HepG2 (cell line): ENCODE data around the gene CD9. TPM values are rescaled to one million over a fixed set of nuclear protein-coding genes. Genes with fewer than 3 reads are reported as not detected.

Experiments used
- ATAC-seq: fragments of 200-7000 bp; cut with Tn5 transposase; 3 replicates; pipeline ENCODE4 v1.9.1; 2020; ENCODE audit warnings: mild to moderate bottlenecking, moderate library complexity
- BruUV-seq: library from RNA; stranded (reverse); fragments of 400-500 nt; replicated peaks from 2 replicates; lab custom pipeline; 2021; lab: Mats Ljungman, UMichigan
- CTCF ChIA-PET: fragments of 300-600 bp; formaldehyde crosslinking; extraction: SDS; loops from one replicate; lab custom pipeline; 2021; ENCODE audit warnings: low total read pairs, inconsistent platforms, low intra/inter-chr PET ratio; lab: Yijun Ruan, JAX
- POLR2A ChIA-PET: fragments of 350-600 bp; sonication (Branson Sonifier 250); formaldehyde crosslinking; loops from one replicate; lab custom pipeline; 2020; ENCODE audit warnings: antibody characterized with exemption, inconsistent platforms; lab: Yijun Ruan, JAX
- DNase-seq: peaks from one replicate; pipeline ENCODE4 v3.0.0-alpha.2; 2015; ENCODE audit warnings: low spot score
- FAIRE-seq: peaks from 3 replicates; lab custom pipeline; 2011; peaks lifted over from hg19 to GRCh38; lab: Jason Lieb, UNC
- H2AFZ ChIP-seq: one replicate; pipeline ENCODE4 v1.6.1; 2011; ENCODE audit warnings: low read length, inconsistent platforms
- H3K27ac ChIP-seq: fragments of 300-600 bp; 3 replicates; pipeline ENCODE4 v1.8.0; 2011; ENCODE audit warnings: mixed run types, mild to moderate bottlenecking, mixed read lengths, low read length, inconsistent platforms; ENCODE audit not compliant: insufficient read depth; ENCODE audit errors: extremely low read length
- H3K27me3 ChIP-seq, 2 experiments: fragments of 200-600 bp in 1 of 2; 2 replicates in 1 of 2; 3 replicates in 1 of 2; pipeline versions ENCODE4 v1.6.0 to v1.8.0; 2011; ENCODE audit warnings: low read length in 2 of 2, mild to moderate bottlenecking in 2 of 2, moderate library complexity in 2 of 2, inconsistent platforms in 1 of 2; ENCODE audit not compliant: insufficient read depth in 2 of 2, control insufficient read depth in 1 of 2
- H3K36me3 ChIP-seq, 2 experiments: fragments of 200-600 bp in 1 of 2; replicated peaks in 1 of 2; 2 replicates in 1 of 2; 3 replicates in 1 of 2; pipeline versions ENCODE4 v1.5.1 to v1.8.0; 2011; ENCODE audit warnings: low read length in 2 of 2, inconsistent platforms in 1 of 2; ENCODE audit not compliant: insufficient read depth in 2 of 2, control insufficient read depth in 1 of 2
- H3K4me1 ChIP-seq: 2 replicates; pipeline ENCODE4 v1.5.1; 2012; ENCODE audit warnings: low read length, inconsistent platforms; ENCODE audit not compliant: insufficient read depth
- H3K4me2 ChIP-seq: 2 replicates; pipeline ENCODE4 v1.6.0; 2011; ENCODE audit warnings: low read depth, low read length, inconsistent platforms
- H3K4me3 ChIP-seq, 3 experiments: fragments of 200-600 bp in 1 of 3; sonication (generic), shearing (Covaris generic) in 1 of 3; replicated peaks in 1 of 3; 2 replicates each; pipeline ENCODE4 v1.5.1; 2011 to 2016; ENCODE audit warnings: low read length in 3 of 3, inconsistent platforms in 2 of 3, low read depth in 2 of 3, mild to moderate bottlenecking in 2 of 3, control low read depth in 1 of 3, mixed read lengths in 1 of 3; ENCODE audit not compliant: insufficient read depth in 1 of 3
- H3K79me2 ChIP-seq: one replicate; pipeline ENCODE4 v1.6.1; 2011; ENCODE audit warnings: low read length, inconsistent platforms; ENCODE audit not compliant: insufficient read depth
- H3K9ac ChIP-seq: 2 replicates; pipeline ENCODE4 v1.6.0; 2011; ENCODE audit warnings: mild to moderate bottlenecking, low read depth, low read length, inconsistent platforms; ENCODE audit not compliant: insufficient read depth
- H3K9me3 ChIP-seq: 2 replicates; pipeline ENCODE4 v1.5.1; 2012; ENCODE audit warnings: mild to moderate bottlenecking, low read length
- H4K20me1 ChIP-seq: 2 replicates; pipeline ENCODE4 v1.6.0; 2011; ENCODE audit warnings: inconsistent platforms, mild to moderate bottlenecking, low read length, moderate library complexity; ENCODE audit not compliant: insufficient read depth
- CBX1 ChIP-seq: IDR thresholded peaks from one replicate; pipeline ENCODE4 v1.6.1; 2016; ENCODE audit warnings: antibody characterized with exemption, low read depth
- E2F5 ChIP-seq: sonication (generic); formaldehyde crosslinking; conservative IDR thresholded peaks from 2 replicates; pipeline ENCODE4 v1.4.0; 2020; ENCODE audit warnings: missing genetic modification reagents
- FOSL2 ChIP-seq: sonication (generic); formaldehyde crosslinking; IDR thresholded peaks from 2 replicates; pipeline ENCODE4 v1.4.0; 2020; ENCODE audit warnings: missing genetic modification reagents
- ISL2 ChIP-seq: sonication (generic); formaldehyde crosslinking; IDR thresholded peaks from 2 replicates; pipeline ENCODE4 v1.5.0; 2020; ENCODE audit warnings: missing genetic modification reagents
- MEIS1 ChIP-seq: sonication (generic); formaldehyde crosslinking; IDR thresholded peaks from 2 replicates; pipeline ENCODE4 v1.9.0; 2021; ENCODE audit warnings: mild to moderate bottlenecking, missing genetic modification reagents, moderate library complexity, borderline replicate concordance
- NAIF1 ChIP-seq: sonication (generic); formaldehyde crosslinking; IDR thresholded peaks from 2 replicates; pipeline ENCODE4 v1.5.0; 2020; ENCODE audit warnings: mild to moderate bottlenecking, missing genetic modification reagents, borderline replicate concordance
- TBX2 ChIP-seq: sonication (generic); formaldehyde crosslinking; IDR thresholded peaks from 2 replicates; pipeline ENCODE4 v1.5.0; 2020; ENCODE audit warnings: missing genetic modification reagents, mild to moderate bottlenecking, borderline replicate concordance
- ZNF343 ChIP-seq: sonication (generic); formaldehyde crosslinking; IDR thresholded peaks from 2 replicates; pipeline ENCODE4 v1.4.0; 2020; ENCODE audit warnings: mild to moderate bottlenecking, missing genetic modification reagents
- ZNF782 ChIP-seq: sonication (generic); formaldehyde crosslinking; IDR thresholded peaks from 2 replicates; pipeline ENCODE4 v1.4.0; 2020; ENCODE audit warnings: missing genetic modification reagents, mild to moderate bottlenecking, borderline replicate concordance
- WGBS: methylation state at CpG from one replicate; pipeline ENCODE4 v1.1.6; 2017; ENCODE audit warnings: low lambda C conversion rate; 5-methylcytosine and 5-hydroxymethylcytosine counted together
- in situ Hi-C: cut with HindIII; loops from 2 replicates; pipeline ENCODE4 v1.10.0; 2017; ENCODE audit warnings: low pct_unique_long_range_greater_than_20kb; ENCODE audit not compliant: extremely low pct_ligation_motif_present
- intact Hi-C: fragments of 100-400 bp; cut with micrococcal nuclease; formaldehyde crosslinking; loops from one replicate; pipeline ENCODE4 v1.10.0; 2022; ENCODE audit not compliant: unreplicated experiment
- polyA plus RNA-seq, 8 experiments: library from polyadenylated mRNA; depleted of rRNA in 3 of 8; stranded (reverse) in 7 of 8; unstranded in 1 of 8; fragments of >200 nt; fragmentation: Illumina TruSeq in 4 of 8; extraction: Trizol in 4 of 8; gene quantifications; 2 replicates each; pipeline versions ENCODE4 v1.2.1 to v1.2.3, GENCODE V29; 2011 to 2016; ENCODE audit warnings: low read depth in 4 of 8, missing spikeins in 1 of 8, mixed read lengths in 1 of 8; ENCODE audit not compliant: insufficient read depth in 1 of 8
- total RNA-seq, 5 experiments: library from RNA; depleted of rRNA; stranded (reverse); fragments of >200 nt; fragmentation: Illumina TruSeq; extraction: Trizol; gene quantifications; 2 replicates each; pipeline ENCODE4 v1.2.3, GENCODE V29; 2016; ENCODE audit warnings: low read depth in 1 of 5
- TF ChIP-seq, protein P1 (sequence below): sonication (generic); formaldehyde crosslinking; IDR thresholded peaks from 2 replicates; pipeline ENCODE4 v1.4.0; 2020; ENCODE audit warnings: missing genetic modification reagents, borderline replicate concordance

The CD9 gene
- total and polyA plus RNA-seq, 2 of the 13 experiments (the other 11 are each of a cell fraction or from before 2014, with no cell fraction given) = 5.8 to 38.3 TPM

DNA sequence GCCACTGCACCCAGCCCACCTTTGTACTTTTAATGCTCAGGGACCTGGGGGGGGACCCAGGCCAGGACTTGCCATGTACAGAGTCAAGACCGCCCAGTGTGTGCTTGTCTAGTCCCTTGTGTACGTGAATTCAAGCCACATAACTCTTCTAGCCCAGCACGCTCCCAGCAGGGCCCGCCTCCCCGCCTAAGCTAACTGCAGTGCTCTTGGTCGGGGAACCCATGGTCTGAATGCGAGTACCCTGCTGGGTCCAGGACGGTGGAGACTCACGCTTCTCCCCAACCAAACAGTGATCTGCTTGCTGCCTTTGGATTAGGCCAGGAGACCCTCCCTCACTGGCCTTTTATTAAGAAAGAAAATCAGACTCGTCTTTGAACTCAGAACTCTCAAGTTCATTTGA, 23.3 kb downstream of the CD9 start:
- no peak for FAIRE-seq
- POLR2A ChIA-PET = interaction anchor here (0.6 kb wide), 1 partner anchor 40 kb away, joined by 3 read pairs; no protein-coding TSS in a partner anchor
- WGBS = 92% methylated on average over 7 of the region's 10 CpGs
- Histone ChIP-seq H3K36me3 (no peaks in the 10 kb centered on the region), H3K9me3 (no peaks in the 10 kb centered on the region), H3K27me3 (no peaks in the 10 kb centered on the region), H3K27ac (no peak overlapping the region), H3K4me2 (no peak overlapping the region), H3K4me3 (no peak overlapping the region), H2AFZ (no peak overlapping the region), H3K79me2 (no peaks in the 10 kb centered on the region), H3K4me1 (peaks cover 99% of the 10 kb centered on the region), H4K20me1 (no peaks in the 10 kb centered on the region), H3K9ac (no peak overlapping the region)
- BruUV-seq = no TSS peak
- intact Hi-C loops (no loop called here), in situ Hi-C loops (no loop called here)
- TF ChIP-seq, protein P1, sequence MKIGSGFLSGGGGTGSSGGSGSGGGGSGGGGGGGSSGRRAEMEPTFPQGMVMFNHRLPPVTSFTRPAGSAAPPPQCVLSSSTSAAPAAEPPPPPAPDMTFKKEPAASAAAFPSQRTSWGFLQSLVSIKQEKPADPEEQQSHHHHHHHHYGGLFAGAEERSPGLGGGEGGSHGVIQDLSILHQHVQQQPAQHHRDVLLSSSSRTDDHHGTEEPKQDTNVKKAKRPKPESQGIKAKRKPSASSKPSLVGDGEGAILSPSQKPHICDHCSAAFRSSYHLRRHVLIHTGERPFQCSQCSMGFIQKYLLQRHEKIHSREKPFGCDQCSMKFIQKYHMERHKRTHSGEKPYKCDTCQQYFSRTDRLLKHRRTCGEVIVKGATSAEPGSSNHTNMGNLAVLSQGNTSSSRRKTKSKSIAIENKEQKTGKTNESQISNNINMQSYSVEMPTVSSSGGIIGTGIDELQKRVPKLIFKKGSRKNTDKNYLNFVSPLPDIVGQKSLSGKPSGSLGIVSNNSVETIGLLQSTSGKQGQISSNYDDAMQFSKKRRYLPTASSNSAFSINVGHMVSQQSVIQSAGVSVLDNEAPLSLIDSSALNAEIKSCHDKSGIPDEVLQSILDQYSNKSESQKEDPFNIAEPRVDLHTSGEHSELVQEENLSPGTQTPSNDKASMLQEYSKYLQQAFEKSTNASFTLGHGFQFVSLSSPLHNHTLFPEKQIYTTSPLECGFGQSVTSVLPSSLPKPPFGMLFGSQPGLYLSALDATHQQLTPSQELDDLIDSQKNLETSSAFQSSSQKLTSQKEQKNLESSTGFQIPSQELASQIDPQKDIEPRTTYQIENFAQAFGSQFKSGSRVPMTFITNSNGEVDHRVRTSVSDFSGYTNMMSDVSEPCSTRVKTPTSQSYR (CRISPR knock-in tag) = no peak
- no peak for TF ChIP-seq FOSL2 (CRISPR knock-in tag)
- TF ChIP-seq MEIS1 (CRISPR knock-in tag) = no peak
- TF ChIP-seq ZNF343 (CRISPR knock-in tag) = no peak
- TF ChIP-seq TBX2 (CRISPR knock-in tag) = no peak
- TF ChIP-seq CBX1 = no peak
- no peak for TF ChIP-seq ISL2
- no peak for TF ChIP-seq ZNF782 (CRISPR knock-in tag)
- no peak for TF ChIP-seq NAIF1 (CRISPR knock-in tag)
- TF ChIP-seq E2F5 (CRISPR knock-in tag) = no peak
- ATAC-seq = no peak
- no peak for DNase-seq
- CTCF ChIA-PET = interaction anchor here (1.0 kb wide), 1 partner anchor 62 kb away, joined by 3 read pairs; no protein-coding TSS in a partner anchor
